HCT116 (cell line): ENCODE results near the gene TGFBRAP1. TPM values are rescaled to one million over a fixed set of nuclear protein-coding genes. Genes with fewer than 3 reads are reported as not detected.

ENCODE experiments used
- ATAC-seq: fragments of 200-7000 bp; cut with Tn5 transposase; 2 replicates; pipeline ENCODE4 v1.9.1; 2020; ENCODE audit warnings: mild to moderate bottlenecking, moderate library complexity
- BruUV-seq: library from RNA; stranded (reverse); fragments of 400-500 nt; replicated peaks from 2 replicates; lab custom pipeline; 2021; lab: Mats Ljungman, UMichigan
- CTCF ChIA-PET: fragments of 300-600 bp; sonication (Branson Sonifier 250); formaldehyde crosslinking; loops from one replicate; lab custom pipeline; 2021; ENCODE audit warnings: antibody characterized with exemption; lab: Charles Lee
- POLR2A ChIA-PET: fragments of 300-600, 350-600 bp; sonication (Branson Sonifier 250); formaldehyde crosslinking; loops from one replicate; lab custom pipeline; 2021; ENCODE audit warnings: antibody characterized with exemption; lab: Charles Lee
- RAD21 ChIA-PET, 2 experiments: fragments of 300-600 bp; sonication (Branson Sonifier 250); formaldehyde crosslinking; loops; one replicate each; lab custom pipeline; 2023; ENCODE audit warnings: low total read pairs in 2 of 2; ENCODE audit not compliant: uncharacterized antibody in 2 of 2, unreplicated experiment in 2 of 2, low non-redundant PET in 1 of 2; lab: Charles Lee
- DNase-seq: peaks from one replicate; pipeline ENCODE4 v3.0.0-alpha.2; 2010; ENCODE audit warnings: low read depth, low spot score
- H2AFZ ChIP-seq: fragments of 200-600 bp; shearing (Covaris generic), sonication (generic); 2 replicates; pipeline ENCODE4 v1.6.1; 2017; ENCODE audit warnings: low read depth, mixed run types, mixed read lengths, antibody characterized with exemption, low read length; ENCODE audit not compliant: poor library complexity, severe bottlenecking
- H3K27ac ChIP-seq: 2 replicates; pipeline ENCODE4 v1.5.1; 2012; ENCODE audit warnings: low read depth, low read length
- H3K27me3 ChIP-seq: fragments of 200-600 bp; sonication (generic); 2 replicates; pipeline ENCODE4 v1.6.1; 2016; ENCODE audit warnings: mixed run types, low read length, mixed read lengths; ENCODE audit not compliant: insufficient read depth
- H3K36me3 ChIP-seq, 2 experiments: fragments of 200-500 bp in 1 of 2; fragments of 200-600 bp in 1 of 2; sonication (Bioruptor generic) in 1 of 2; sonication (generic) in 1 of 2; 2 replicates each; pipeline versions ENCODE4 v1.5.1 to v1.6.1; 2014 to 2016; ENCODE audit warnings: low read length in 2 of 2, inconsistent platforms in 1 of 2, mixed read lengths in 1 of 2, mixed run types in 1 of 2; ENCODE audit not compliant: insufficient read depth in 2 of 2, control insufficient read depth in 1 of 2
- H3K4me1 ChIP-seq, 2 experiments: fragments of 200-600 bp in 1 of 2; sonication (generic) in 1 of 2; 2 replicates each; pipeline versions ENCODE4 v1.5.1 to v1.6.1; 2012 to 2017; ENCODE audit warnings: low read length in 2 of 2, inconsistent platforms in 1 of 2, mild to moderate bottlenecking in 1 of 2, mixed read lengths in 1 of 2, mixed run types in 1 of 2, moderate library complexity in 1 of 2; ENCODE audit not compliant: insufficient read depth in 2 of 2, control insufficient read depth in 1 of 2
- H3K4me2 ChIP-seq: fragments of 200-600 bp; sonication (generic); 2 replicates; pipeline ENCODE4 v1.6.1; 2017; ENCODE audit warnings: mixed run types, low read length, mixed read lengths
- H3K4me3 ChIP-seq, 2 experiments: fragments of 200-600 bp in 1 of 2; sonication (generic) in 1 of 2; replicated peaks in 1 of 2; 2 replicates each; pipeline ENCODE4 v1.5.1; 2011 to 2016; ENCODE audit warnings: low read length in 2 of 2, control low read depth in 1 of 2, low read depth in 1 of 2, mild to moderate bottlenecking in 1 of 2, mixed read lengths in 1 of 2, mixed run types in 1 of 2
- H3K79me2 ChIP-seq: fragments of 200-600 bp; sonication (generic); 2 replicates; pipeline ENCODE4 v1.6.1; 2017; ENCODE audit warnings: mild to moderate bottlenecking, mixed run types, low read length, moderate library complexity, mixed read lengths; ENCODE audit not compliant: insufficient read depth
- H3K9ac ChIP-seq: fragments of 200-600 bp; sonication (generic); 2 replicates; pipeline ENCODE4 v1.6.1; 2016; ENCODE audit warnings: low read length, mixed read lengths
- H3K9me2 ChIP-seq: fragments of 200-600 bp; sonication (generic), shearing (Covaris generic); 2 replicates; pipeline ENCODE4 v1.6.1; 2017; ENCODE audit warnings: mixed run types, mild to moderate bottlenecking, moderate library complexity; ENCODE audit not compliant: insufficient read depth
- H3K9me3 ChIP-seq, 2 experiments: fragments of 200-500 bp in 1 of 2; fragments of 200-600 bp in 1 of 2; sonication (Bioruptor generic) in 1 of 2; sonication (generic) in 1 of 2; 2 replicates each; pipeline ENCODE4 v1.6.1; 2014 to 2017; ENCODE audit warnings: low read length in 2 of 2, mixed read lengths in 2 of 2, inconsistent platforms in 1 of 2, low read depth in 1 of 2, mild to moderate bottlenecking in 1 of 2, mixed run types in 1 of 2, moderate library complexity in 1 of 2; ENCODE audit not compliant: control insufficient read depth in 1 of 2, insufficient read depth in 1 of 2
- H4K20me1 ChIP-seq: fragments of 200-600 bp; sonication (generic), shearing (Covaris generic); 2 replicates; pipeline ENCODE4 v1.6.1; 2017; ENCODE audit warnings: mixed run types, mild to moderate bottlenecking, moderate library complexity; ENCODE audit not compliant: insufficient read depth
- ATF3 ChIP-seq: IDR thresholded peaks from 2 replicates; pipeline ENCODE4 v1.6.1; 2012
- CBX3 ChIP-seq: IDR thresholded peaks from 2 replicates; pipeline ENCODE4 v1.6.1; 2012; ENCODE audit warnings: low read depth
- CEBPB ChIP-seq: IDR thresholded peaks from 2 replicates; pipeline ENCODE4 v1.6.1; 2012; ENCODE audit warnings: low read depth
- ELF1 ChIP-seq: IDR thresholded peaks from 2 replicates; pipeline ENCODE4 v1.6.1; 2012; ENCODE audit warnings: low read depth, borderline replicate concordance
- EZH2 ChIP-seq: fragments of 200-600 bp; sonication (generic); IDR thresholded peaks from 2 replicates; pipeline ENCODE4 v1.6.1; 2017; ENCODE audit warnings: antibody characterized with exemption, mixed run types
- EZH2phosphoT487 ChIP-seq: fragments of 200-600 bp; IDR thresholded peaks from 2 replicates; pipeline ENCODE4 v1.6.1; 2018; ENCODE audit warnings: antibody characterized with exemption, borderline replicate concordance
- FOSL1 ChIP-seq: IDR thresholded peaks from 2 replicates; pipeline ENCODE4 v1.6.1; 2012; ENCODE audit warnings: low read depth
- JUND ChIP-seq: IDR thresholded peaks from 2 replicates; pipeline ENCODE4 v1.6.1; 2012
- POLR2A ChIP-seq: IDR thresholded peaks from 2 replicates; pipeline ENCODE4 v1.7.0; 2011; ENCODE audit warnings: borderline replicate concordance; ENCODE audit not compliant: insufficient read depth, insufficient read length; ENCODE audit errors: extremely low read depth
- POLR2AphosphoS5 ChIP-seq: IDR thresholded peaks from 2 replicates; pipeline ENCODE4 v1.6.1; 2011; ENCODE audit warnings: mild to moderate bottlenecking, low read depth, low read length, moderate library complexity
- RAD21 ChIP-seq: IDR thresholded peaks from 2 replicates; pipeline ENCODE4 v1.6.1; 2012; ENCODE audit warnings: low read depth, mild to moderate bottlenecking
- TCF7L2 ChIP-seq: IDR thresholded peaks from 2 replicates; pipeline ENCODE4 v1.7.0; 2011; ENCODE audit warnings: borderline replicate concordance, inconsistent platforms; ENCODE audit not compliant: insufficient read depth, insufficient read length; ENCODE audit errors: extremely low read depth
- ZBTB33 ChIP-seq: IDR thresholded peaks from 2 replicates; pipeline ENCODE4 v1.6.1; 2011; ENCODE audit warnings: mild to moderate bottlenecking, low read length, moderate library complexity; ENCODE audit not compliant: insufficient replicate concordance; ENCODE audit errors: extremely low read depth
- ZFX ChIP-seq: fragments of 450-650 bp; IDR thresholded peaks from 2 replicates; pipeline ENCODE4 v1.6.1; 2017
- ZNF274 ChIP-seq: fragments of 200-500 bp; sonication (Bioruptor generic); IDR thresholded peaks from 2 replicates; pipeline ENCODE4 v1.6.1; 2014; ENCODE audit warnings: mild to moderate bottlenecking, low read depth, low read length, inconsistent platforms
- intact Hi-C: fragments of 100-400 bp; cut with micrococcal nuclease; formaldehyde crosslinking; loops from 2 replicates; pipeline ENCODE4 v1.10.0; 2022
- total RNA-seq: library from RNA; stranded (reverse); gene quantifications from one replicate; pipeline ENCODE4 v1.2.1, GENCODE V29; 2021; ENCODE audit not compliant: unreplicated experiment
- TF ChIP-seq, protein P1 (sequence below): IDR thresholded peaks from 2 replicates; pipeline ENCODE4 v1.6.1; 2012
- TF ChIP-seq, protein P2 (sequence below): IDR thresholded peaks from 2 replicates; pipeline ENCODE4 v1.6.1; 2012; ENCODE audit warnings: low read depth

TGFBRAP1 gene
- total RNA-seq, 1 experiment from 2014 or later, result 18.3 TPM

GRCh38 chr2:105224444-105224843 lies 105.1 kb downstream of the TGFBRAP1 start:
- Histone ChIP-seq H3K9me3 (no peaks in the 10 kb centered on the region), H3K4me1 (no peaks in the 10 kb centered on the region), H3K79me2 (no peaks in the 10 kb centered on the region), H3K27ac (no peak overlapping the region), H3K4me3 (no peak overlapping the region), H3K36me3 (no peaks in the 10 kb centered on the region), H4K20me1 (no peaks in the 10 kb centered on the region), H3K9me2 (no peaks in the 10 kb centered on the region), H3K27me3 (peaks cover 11% of the 10 kb centered on the region; the same call in 1 of the 2 replicates), H3K9ac (no peak overlapping the region), H3K4me2 (no peak overlapping the region), H2AFZ (no peak overlapping the region)
- ATAC-seq (no peak), DNase-seq (no peak)
- intact Hi-C loops, result no loop called here
- TF ChIP-seq ZFX, result no peak
- TF ChIP-seq CEBPB, result no peak
- TF ChIP-seq ELF1, result no peak
- TF ChIP-seq, protein P1, sequence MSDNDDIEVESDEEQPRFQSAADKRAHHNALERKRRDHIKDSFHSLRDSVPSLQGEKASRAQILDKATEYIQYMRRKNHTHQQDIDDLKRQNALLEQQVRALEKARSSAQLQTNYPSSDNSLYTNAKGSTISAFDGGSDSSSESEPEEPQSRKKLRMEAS, result no peak
- TF ChIP-seq POLR2A, result no peak
- no peak for TF ChIP-seq JUND
- no peak for TF ChIP-seq FOSL1
- no peak for TF ChIP-seq POLR2AphosphoS5
- TF ChIP-seq RAD21, result no peak
- no peak for TF ChIP-seq ZBTB33
- no peak for TF ChIP-seq CBX3
- no peak for TF ChIP-seq ATF3
- no peak for TF ChIP-seq EZH2
- TF ChIP-seq, protein P2, sequence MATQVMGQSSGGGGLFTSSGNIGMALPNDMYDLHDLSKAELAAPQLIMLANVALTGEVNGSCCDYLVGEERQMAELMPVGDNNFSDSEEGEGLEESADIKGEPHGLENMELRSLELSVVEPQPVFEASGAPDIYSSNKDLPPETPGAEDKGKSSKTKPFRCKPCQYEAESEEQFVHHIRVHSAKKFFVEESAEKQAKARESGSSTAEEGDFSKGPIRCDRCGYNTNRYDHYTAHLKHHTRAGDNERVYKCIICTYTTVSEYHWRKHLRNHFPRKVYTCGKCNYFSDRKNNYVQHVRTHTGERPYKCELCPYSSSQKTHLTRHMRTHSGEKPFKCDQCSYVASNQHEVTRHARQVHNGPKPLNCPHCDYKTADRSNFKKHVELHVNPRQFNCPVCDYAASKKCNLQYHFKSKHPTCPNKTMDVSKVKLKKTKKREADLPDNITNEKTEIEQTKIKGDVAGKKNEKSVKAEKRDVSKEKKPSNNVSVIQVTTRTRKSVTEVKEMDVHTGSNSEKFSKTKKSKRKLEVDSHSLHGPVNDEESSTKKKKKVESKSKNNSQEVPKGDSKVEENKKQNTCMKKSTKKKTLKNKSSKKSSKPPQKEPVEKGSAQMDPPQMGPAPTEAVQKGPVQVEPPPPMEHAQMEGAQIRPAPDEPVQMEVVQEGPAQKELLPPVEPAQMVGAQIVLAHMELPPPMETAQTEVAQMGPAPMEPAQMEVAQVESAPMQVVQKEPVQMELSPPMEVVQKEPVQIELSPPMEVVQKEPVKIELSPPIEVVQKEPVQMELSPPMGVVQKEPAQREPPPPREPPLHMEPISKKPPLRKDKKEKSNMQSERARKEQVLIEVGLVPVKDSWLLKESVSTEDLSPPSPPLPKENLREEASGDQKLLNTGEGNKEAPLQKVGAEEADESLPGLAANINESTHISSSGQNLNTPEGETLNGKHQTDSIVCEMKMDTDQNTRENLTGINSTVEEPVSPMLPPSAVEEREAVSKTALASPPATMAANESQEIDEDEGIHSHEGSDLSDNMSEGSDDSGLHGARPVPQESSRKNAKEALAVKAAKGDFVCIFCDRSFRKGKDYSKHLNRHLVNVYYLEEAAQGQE, result no peak
- TF ChIP-seq ZNF274, result no peak
- no peak for TF ChIP-seq EZH2phosphoT487
- no peak for TF ChIP-seq TCF7L2
- ChIA-PET RAD21 (no interaction called here), POLR2A (no interaction called here), CTCF (no interaction called here)
- no TSS peak for BruUV-seq
